HUES64 (cell line): Measurements from ENCODE around the gene PTPN18.
A peak's percentile ranks its signal among the peaks of the same experiment; 100 is the strongest.

Source experiments
- H3K27ac ChIP-seq: 2 replicates; pipeline ENCODE4 v1.7.0; 2013; ENCODE audit warnings: low read depth, low read length, inconsistent platforms
- H3K27me3 ChIP-seq: 2 replicates; pipeline ENCODE4 v1.6.1; 2013; ENCODE audit warnings: mild to moderate bottlenecking, low read length; ENCODE audit not compliant: insufficient read depth
- H3K36me3 ChIP-seq: 2 replicates; pipeline ENCODE4 v1.6.1; 2013; ENCODE audit warnings: mild to moderate bottlenecking, low read length; ENCODE audit not compliant: insufficient read depth
- H3K4me1 ChIP-seq: 2 replicates; pipeline ENCODE4 v1.6.1; 2013; ENCODE audit warnings: mild to moderate bottlenecking, low read length, moderate library complexity; ENCODE audit not compliant: insufficient read depth
- H3K4me3 ChIP-seq: 2 replicates; pipeline ENCODE4 v1.5.1; 2013; ENCODE audit warnings: mild to moderate bottlenecking, low read length, moderate library complexity
- H3K9ac ChIP-seq: 2 replicates; pipeline ENCODE4 v1.6.1; 2013; ENCODE audit warnings: mild to moderate bottlenecking, low read depth, low read length
- H3K9me3 ChIP-seq: 2 replicates; pipeline ENCODE4 v1.6.1; 2013; ENCODE audit warnings: low read depth, low read length; ENCODE audit not compliant: insufficient read depth
- WGBS: fragments of 150-250, 120-280 bp; methylation state at CpG from one replicate; pipeline ENCODE4 v1.1.7; 2013; ENCODE audit warnings: missing lambda C conversion rate; 5-methylcytosine and 5-hydroxymethylcytosine counted together

The PTPN18 gene

GRCh38 chr2:130342020-130342532 is 13.8 kb upstream of the PTPN18 start:
- no peaks in the 10 kb centered on the region for H3K27me3 ChIP-seq
- peak overlapping the region; percentile 73 for H3K4me3 ChIP-seq
- peak overlapping the region; percentile 71 for H3K9ac ChIP-seq
- H3K27ac ChIP-seq, result peak overlapping the region; percentile 79
- peaks cover 7% of the 10 kb centered on the region for H3K4me1 ChIP-seq
- peaks cover 52% of the 10 kb centered on the region for H3K36me3 ChIP-seq
- H3K9me3 ChIP-seq, result no peaks in the 10 kb centered on the region
- under 1% methylated on average over 24 of the region's 24 CpGs for WGBS

DNA sequence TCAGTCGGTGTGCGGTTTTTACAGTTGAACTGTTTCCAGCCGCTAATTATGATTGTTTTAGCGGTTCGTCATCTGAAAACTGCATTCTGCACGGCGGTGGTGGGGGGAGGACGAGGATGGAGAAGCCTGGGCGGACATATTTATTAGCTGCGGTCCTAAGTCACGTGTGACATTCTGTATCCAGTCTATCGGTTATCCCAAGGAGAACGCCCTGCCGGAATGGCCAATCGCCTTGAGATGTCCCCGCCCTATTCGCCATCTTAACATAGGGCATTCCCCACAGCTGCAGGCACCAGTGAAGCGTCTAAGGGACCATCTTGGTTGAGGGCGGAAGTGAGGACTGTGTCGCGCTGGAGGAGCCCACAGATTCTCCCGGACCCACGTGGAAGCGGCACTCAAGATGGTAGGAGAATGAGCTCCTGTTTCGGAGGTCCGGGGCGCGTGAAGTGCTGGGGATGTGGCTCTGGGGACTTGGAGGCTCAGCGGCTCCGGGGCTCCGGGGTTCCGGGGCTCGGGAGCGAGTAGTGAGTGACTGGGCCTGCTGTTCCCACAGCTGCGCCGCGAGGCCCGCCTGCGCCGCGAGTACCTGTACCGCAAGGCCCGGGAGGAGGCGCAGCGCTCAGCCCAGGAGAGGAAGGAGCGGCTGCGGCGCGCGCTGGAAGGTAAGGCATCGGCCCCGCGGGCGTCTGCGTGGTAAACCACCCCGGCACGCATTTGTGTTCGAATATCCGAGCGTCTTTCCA is 13.2 kb upstream of the PTPN18 start, which contains the start of gene IMP4:
IMP4 (plus strand) TSS at position 365 of the 743 bp plus-strand sequence; CDS start at position 401, 36 bp downstream.
- no peaks in the 10 kb centered on the region for H3K9me3 ChIP-seq
- peaks cover 59% of the 10 kb centered on the region for H3K36me3 ChIP-seq
- H3K4me3 ChIP-seq, result peak within 1 kb of the TSS; percentile 73
- no peaks in the 10 kb centered on the region for H3K27me3 ChIP-seq
- under 1% methylated on average over 60 of the region's 60 CpGs for WGBS
- peaks cover 4% of the 10 kb centered on the region for H3K4me1 ChIP-seq
- H3K9ac ChIP-seq, result peak within 1 kb of the TSS; percentile 72
- peak within 1 kb of the TSS; percentile 79 for H3K27ac ChIP-seq

- 98% methylated on average over 1 of the region's 4 CpGs for WGBS
- H3K9ac ChIP-seq, result no peak overlapping the region
- H3K36me3 ChIP-seq, result peaks cover 55% of the 10 kb centered on the region
Measured at GRCh38 chr2:130344578-130344977, 11.3 kb upstream of the PTPN18 start.

GRCh38 chr2:130345091-130345490 is 10.8 kb upstream of the PTPN18 start:
- Histone ChIP-seq H3K27me3 (no peaks in the 10 kb centered on the region), H3K4me1 (no peaks in the 10 kb centered on the region), H3K9me3 (no peaks in the 10 kb centered on the region), H3K27ac (no peak overlapping the region), H3K9ac (no peak overlapping the region), H3K4me3 (no peak overlapping the region), H3K36me3 (peaks cover 51% of the 10 kb centered on the region)
- 97% methylated on average over 13 of the region's 13 CpGs for WGBS

More at GRCh38 chr2:130344578-130344977, 11.3 kb upstream of the PTPN18 start:
- Histone ChIP-seq H3K27me3 (no peaks in the 10 kb centered on the region), H3K9me3 (no peaks in the 10 kb centered on the region), H3K27ac (no peak overlapping the region), H3K4me3 (no peak overlapping the region), H3K4me1 (no peaks in the 10 kb centered on the region)

DNA sequence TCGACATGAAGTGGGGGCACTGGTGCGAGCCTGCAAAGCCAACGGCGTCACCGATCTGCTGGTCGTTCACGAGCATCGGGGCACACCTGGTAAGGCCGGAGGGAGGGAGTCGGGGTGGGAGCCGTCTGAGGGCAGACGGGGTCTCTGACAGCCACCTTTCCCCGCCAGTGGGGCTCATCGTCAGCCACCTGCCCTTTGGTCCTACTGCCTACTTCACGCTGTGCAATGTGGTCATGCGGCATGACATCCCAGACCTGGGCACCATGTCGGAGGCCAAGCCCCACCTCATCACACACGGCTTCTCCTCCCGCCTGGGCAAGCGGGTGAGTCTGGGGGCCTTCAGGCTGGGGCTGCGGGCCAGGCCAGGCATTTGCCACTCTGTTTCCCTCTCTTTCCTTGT is 10.2 kb upstream of the PTPN18 start:
- WGBS, result 97% methylated on average over 21 of the region's 21 CpGs
- Histone ChIP-seq H3K36me3 (peaks cover 47% of the 10 kb centered on the region), H3K9me3 (no peaks in the 10 kb centered on the region), H3K9ac (no peak overlapping the region), H3K4me1 (no peaks in the 10 kb centered on the region), H3K4me3 (no peak overlapping the region), H3K27ac (no peak overlapping the region), H3K27me3 (no peaks in the 10 kb centered on the region)

DNA sequence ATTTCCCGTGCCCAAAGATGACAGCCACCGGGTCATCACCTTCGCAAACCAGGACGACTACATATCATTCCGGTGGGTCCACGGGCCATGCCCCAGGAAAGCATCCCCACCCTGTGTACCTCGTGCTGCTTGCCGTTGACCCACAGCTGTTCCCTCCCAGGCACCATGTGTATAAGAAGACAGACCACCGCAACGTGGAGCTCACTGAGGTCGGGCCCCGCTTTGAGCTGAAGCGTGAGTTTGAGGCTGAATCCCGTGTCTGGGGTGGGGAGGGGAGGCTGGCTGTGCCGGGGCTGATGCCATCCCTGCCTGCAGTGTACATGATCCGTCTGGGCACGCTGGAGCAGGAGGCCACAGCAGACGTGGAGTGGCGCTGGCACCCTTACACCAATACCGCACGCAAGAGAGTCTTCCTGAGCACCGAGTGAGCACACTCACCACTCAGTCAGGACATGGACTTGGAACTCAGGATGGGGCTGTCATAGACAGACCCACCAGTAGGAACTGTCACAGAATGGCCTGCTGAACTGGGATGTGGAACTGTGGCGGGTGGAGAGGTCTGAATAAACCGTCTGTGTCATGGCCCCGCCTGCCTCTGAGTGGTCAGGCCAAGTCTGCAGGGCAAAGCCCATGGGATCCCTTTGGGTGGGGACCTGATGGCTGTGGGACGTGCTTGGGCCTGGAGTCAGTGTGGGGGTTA is 9.7 kb upstream of the PTPN18 start:
- Histone ChIP-seq H3K27me3 (no peaks in the 10 kb centered on the region), H3K9me3 (no peaks in the 10 kb centered on the region), H3K9ac (no peak overlapping the region), H3K4me3 (no peak overlapping the region), H3K27ac (no peak overlapping the region), H3K4me1 (no peaks in the 10 kb centered on the region), H3K36me3 (peaks cover 46% of the 10 kb centered on the region)
- WGBS, result 96% methylated on average over 26 of the region's 26 CpGs

DNA sequence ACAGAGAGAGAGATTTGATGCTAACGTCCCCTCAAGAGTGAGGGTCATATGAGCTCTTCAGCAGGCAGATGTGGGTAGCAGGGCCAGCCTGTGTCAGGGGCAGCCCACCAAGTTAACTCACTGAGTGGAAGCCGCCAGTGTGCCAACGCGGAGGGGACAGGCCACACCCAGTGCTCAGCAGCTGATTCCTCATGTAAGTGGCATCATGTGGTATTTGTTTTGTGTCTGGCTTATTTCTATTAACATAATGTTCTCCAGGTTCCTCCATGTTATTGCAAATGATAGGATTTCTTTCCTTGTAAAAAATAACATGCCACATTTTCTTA is 9.2 kb upstream of the PTPN18 start:
- 98% methylated on average over 4 of the region's 4 CpGs for WGBS
- H3K27ac ChIP-seq, result no peak overlapping the region

GRCh38 chr2:130347220-130347925 is 8.5 kb upstream of the PTPN18 start:
- no peak overlapping the region for H3K4me3 ChIP-seq
- no peak overlapping the region for H3K27ac ChIP-seq
- no peak overlapping the region for H3K9ac ChIP-seq
- peaks cover 6% of the 10 kb centered on the region; the same call in 1 of the 2 replicates for H3K4me1 ChIP-seq
- no peaks in the 10 kb centered on the region for H3K9me3 ChIP-seq
- 96% methylated on average over 7 of the region's 7 CpGs for WGBS
- no peaks in the 10 kb centered on the region for H3K27me3 ChIP-seq
- peaks cover 46% of the 10 kb centered on the region for H3K36me3 ChIP-seq

More for the DNA sequence above, 9.2 kb upstream of the PTPN18 start:
- Histone ChIP-seq H3K27me3 (no peaks in the 10 kb centered on the region), H3K4me3 (no peak overlapping the region), H3K9me3 (no peaks in the 10 kb centered on the region), H3K36me3 (peaks cover 46% of the 10 kb centered on the region), H3K4me1 (no peaks in the 10 kb centered on the region), H3K9ac (no peak overlapping the region)

- Histone ChIP-seq H3K9me3 (no peaks in the 10 kb centered on the region), H3K4me3 (no peak overlapping the region), H3K4me1 (peaks cover 8% of the 10 kb centered on the region; the same call in 1 of the 2 replicates), H3K9ac (no peak overlapping the region), H3K27ac (no peak overlapping the region), H3K27me3 (peaks cover 11% of the 10 kb centered on the region), H3K36me3 (peaks cover 45% of the 10 kb centered on the region)
- WGBS, result 95% methylated on average over 3 of the region's 3 CpGs
Measured at GRCh38 chr2:130349174-130349573, 6.7 kb upstream of the PTPN18 start.

DNA sequence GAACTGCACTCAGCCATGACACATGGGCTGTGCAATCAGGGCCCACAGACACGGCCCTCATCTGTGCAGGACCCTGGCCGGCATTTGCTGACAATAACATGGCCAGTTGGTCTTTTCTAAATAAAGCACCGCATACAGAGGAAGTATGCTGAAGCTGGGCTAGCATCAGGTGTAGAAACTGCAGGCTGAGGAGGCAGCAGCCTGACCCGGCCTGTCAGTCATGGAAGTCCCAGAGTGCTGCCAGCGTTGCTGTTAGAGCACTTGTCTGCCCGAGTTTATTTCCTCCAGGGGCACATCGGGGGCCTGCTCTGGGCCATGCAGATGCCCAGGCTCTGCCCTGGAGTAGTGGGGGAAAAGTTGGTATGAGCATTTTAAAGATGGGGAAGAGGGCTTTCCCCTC is 4.1 kb upstream of the PTPN18 start:
- H3K9ac ChIP-seq, result peak overlapping the region; percentile 20; the same call in 1 of the 2 replicates
- WGBS, result 81% methylated on average over 7 of the region's 7 CpGs
- H3K27ac ChIP-seq, result no peak overlapping the region
- peaks cover 35% of the 10 kb centered on the region for H3K27me3 ChIP-seq
- peaks cover 19% of the 10 kb centered on the region for H3K36me3 ChIP-seq
- H3K9me3 ChIP-seq, result no peaks in the 10 kb centered on the region
- peaks cover 8% of the 10 kb centered on the region; the same call in 1 of the 2 replicates for H3K4me1 ChIP-seq
- H3K4me3 ChIP-seq, result no peak overlapping the region

- 77% methylated on average over 6 of the region's 7 CpGs for WGBS
- H3K4me1 ChIP-seq, result peaks cover 8% of the 10 kb centered on the region; the same call in 1 of the 2 replicates
- peak overlapping the region; percentile 14; the same call in 1 of the 2 replicates for H3K9ac ChIP-seq
- no peak overlapping the region for H3K4me3 ChIP-seq
- no peaks in the 10 kb centered on the region for H3K9me3 ChIP-seq
- peaks cover 40% of the 10 kb centered on the region for H3K27me3 ChIP-seq
- no peak overlapping the region for H3K27ac ChIP-seq
- peaks cover 14% of the 10 kb centered on the region for H3K36me3 ChIP-seq
Measured at GRCh38 chr2:130352237-130352636, 3.6 kb upstream of the PTPN18 start.
